Ishikawa (cell line): ENCODE measurements around the gene RAB40C.

Source experiments
- CEBPB ChIP-seq: IDR thresholded peaks from 2 replicates; pipeline ENCODE4 v1.6.1; 2012
- CREB1 ChIP-seq: IDR thresholded peaks from 2 replicates; pipeline ENCODE4 v1.6.1; 2012; ENCODE audit warnings: low read depth
- EGR1 ChIP-seq: IDR thresholded peaks from 2 replicates; pipeline ENCODE4 v1.6.1; 2012
- EP300 ChIP-seq: IDR thresholded peaks from 2 replicates; pipeline ENCODE4 v1.6.1; 2012; ENCODE audit warnings: borderline replicate concordance
- FOXM1 ChIP-seq: IDR thresholded peaks from 2 replicates; pipeline ENCODE4 v1.6.1; 2012; ENCODE audit warnings: low read depth, borderline replicate concordance
- MAX ChIP-seq: IDR thresholded peaks from 2 replicates; pipeline ENCODE4 v1.6.1; 2012
- NFIC ChIP-seq: IDR thresholded peaks from 2 replicates; pipeline ENCODE4 v1.6.1; 2012
- RAD21 ChIP-seq: IDR thresholded peaks from 2 replicates; pipeline ENCODE4 v1.6.1; 2012; ENCODE audit warnings: low read depth
- REST ChIP-seq: IDR thresholded peaks from 2 replicates; pipeline ENCODE4 v1.6.1; 2012; ENCODE audit warnings: low read depth, mild to moderate bottlenecking
- TAF1 ChIP-seq: IDR thresholded peaks from 2 replicates; pipeline ENCODE4 v1.6.1; 2012; ENCODE audit warnings: low read depth, mild to moderate bottlenecking
- TCF12 ChIP-seq: IDR thresholded peaks from 2 replicates; pipeline ENCODE4 v1.6.1; 2012; ENCODE audit warnings: low read depth
- TEAD4 ChIP-seq: IDR thresholded peaks from 2 replicates; pipeline ENCODE4 v1.6.1; 2012
- USF1 ChIP-seq: IDR thresholded peaks from 2 replicates; pipeline ENCODE4 v1.6.1; 2012
- YY1 ChIP-seq: IDR thresholded peaks from 2 replicates; pipeline ENCODE4 v1.6.1; 2012; ENCODE audit warnings: low read depth

- TF ChIP-seq YY1 (no peak), EGR1 (no peak), MAX (no peak), REST (no peak), FOXM1 (no peak), TCF12 (no peak), NFIC (no peak), USF1 (no peak), RAD21 (no peak), EP300 (no peak), TEAD4 (no peak), CREB1 (no peak), TAF1 (no peak), CEBPB (no peak)
Measured at GRCh38 chr16:544517-544916, 45.3 kb upstream of the RAB40C start.
